HUES64 (cell line): Measurements from ENCODE around the gene ARRDC2.
"Not testable (repeated sequence)": the region's sequence is repeated elsewhere in the genome, so short reads cannot be mapped to it uniquely, and the experiment has no call there.

ENCODE experiments used
- H3K27ac ChIP-seq: 2 replicates; pipeline ENCODE4 v1.7.0; 2013; ENCODE audit warnings: low read depth, low read length, inconsistent platforms
- H3K27me3 ChIP-seq: 2 replicates; pipeline ENCODE4 v1.6.1; 2013; ENCODE audit warnings: mild to moderate bottlenecking, low read length; ENCODE audit not compliant: insufficient read depth
- H3K36me3 ChIP-seq: 2 replicates; pipeline ENCODE4 v1.6.1; 2013; ENCODE audit warnings: mild to moderate bottlenecking, low read length; ENCODE audit not compliant: insufficient read depth
- H3K4me1 ChIP-seq: 2 replicates; pipeline ENCODE4 v1.6.1; 2013; ENCODE audit warnings: mild to moderate bottlenecking, low read length, moderate library complexity; ENCODE audit not compliant: insufficient read depth
- H3K4me3 ChIP-seq: 2 replicates; pipeline ENCODE4 v1.5.1; 2013; ENCODE audit warnings: mild to moderate bottlenecking, low read length, moderate library complexity
- H3K9ac ChIP-seq: 2 replicates; pipeline ENCODE4 v1.6.1; 2013; ENCODE audit warnings: mild to moderate bottlenecking, low read depth, low read length
- H3K9me3 ChIP-seq: 2 replicates; pipeline ENCODE4 v1.6.1; 2013; ENCODE audit warnings: low read depth, low read length; ENCODE audit not compliant: insufficient read depth
- WGBS: fragments of 150-250, 120-280 bp; methylation state at CpG from one replicate; pipeline ENCODE4 v1.1.7; 2013; ENCODE audit warnings: missing lambda C conversion rate; 5-methylcytosine and 5-hydroxymethylcytosine counted together

The ARRDC2 gene

DNA sequence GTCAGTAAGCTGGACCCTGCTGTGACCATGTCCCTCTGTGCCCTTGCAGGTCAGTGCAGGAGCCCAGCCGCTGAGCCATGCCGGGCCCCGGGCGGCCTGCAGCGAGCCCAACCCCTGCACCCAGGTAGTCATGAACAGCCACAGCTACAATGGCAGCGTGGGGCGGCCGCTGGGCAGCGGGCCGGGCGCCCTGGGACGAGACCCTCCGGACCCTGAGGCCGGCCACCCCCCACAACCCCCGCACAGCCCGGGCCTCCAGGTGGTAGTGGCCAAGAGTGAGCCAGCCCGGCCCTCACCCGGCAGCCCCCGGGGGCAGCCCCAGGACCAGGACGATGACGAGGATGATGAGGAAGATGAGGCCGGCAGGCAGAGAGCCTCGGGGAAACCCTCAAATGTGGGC, 34.2 kb upstream of the ARRDC2 start:
- WGBS: 94% methylated on average over 23 of the region's 23 CpGs
- no peaks in the 10 kb centered on the region for H3K9me3 ChIP-seq
- H3K27ac ChIP-seq: no peak overlapping the region
- peaks cover 20% of the 10 kb centered on the region; the same call in 1 of the 2 replicates for H3K36me3 ChIP-seq
- no peaks in the 10 kb centered on the region for H3K27me3 ChIP-seq
- no peak overlapping the region for H3K9ac ChIP-seq
- H3K4me3 ChIP-seq: no peak overlapping the region
- no peaks in the 10 kb centered on the region for H3K4me1 ChIP-seq

DNA sequence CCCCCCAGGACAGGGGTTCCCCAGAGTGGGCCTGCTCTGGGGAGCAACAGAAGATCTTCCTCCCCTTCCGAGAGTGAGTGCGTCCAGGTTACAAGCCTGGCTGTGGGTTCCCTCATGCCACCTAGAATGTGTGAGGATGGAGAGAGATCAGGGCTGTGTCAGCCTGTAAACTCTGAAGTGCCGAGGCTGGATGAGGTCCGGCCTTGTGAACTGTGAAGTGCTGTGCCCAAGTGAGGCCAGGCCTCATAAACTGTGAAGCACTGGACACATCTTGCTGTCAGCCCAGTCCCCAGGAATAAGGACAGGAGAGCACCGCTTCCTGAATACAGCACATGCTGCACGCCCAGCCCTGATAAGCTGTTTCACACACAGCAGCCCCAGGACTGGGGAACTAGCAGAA, 33.4 kb upstream of the ARRDC2 start:
- H3K27me3 ChIP-seq: no peaks in the 10 kb centered on the region
- 93% methylated on average over 6 of the region's 6 CpGs for WGBS
- H3K4me3 ChIP-seq: no peak overlapping the region
- no peaks in the 10 kb centered on the region for H3K9me3 ChIP-seq
- no peaks in the 10 kb centered on the region for H3K4me1 ChIP-seq
- H3K36me3 ChIP-seq: peaks cover 20% of the 10 kb centered on the region; the same call in 1 of the 2 replicates
- no peak overlapping the region for H3K27ac ChIP-seq
- no peak overlapping the region for H3K9ac ChIP-seq

DNA sequence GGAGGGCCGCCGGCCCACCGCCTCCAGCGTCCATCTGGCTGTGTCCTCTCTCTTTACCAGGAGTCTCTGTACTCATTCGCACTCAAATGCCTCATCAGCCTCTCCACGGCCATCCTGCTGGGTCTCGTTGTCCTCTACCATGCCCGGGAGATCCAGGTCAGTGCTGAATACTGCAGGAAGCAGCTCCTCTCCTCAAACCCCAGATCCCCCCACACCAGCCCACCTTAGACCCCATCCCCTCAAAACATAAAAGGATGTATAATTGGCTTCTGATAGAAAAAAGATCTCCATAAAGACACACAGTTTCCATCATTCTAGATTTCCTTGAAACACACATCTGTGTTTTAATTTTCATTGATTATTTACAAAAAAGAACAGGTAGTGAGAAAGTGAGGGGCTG, 32.9 kb upstream of the ARRDC2 start:
- H3K36me3 ChIP-seq: peaks cover 20% of the 10 kb centered on the region; the same call in 1 of the 2 replicates
- no peaks in the 10 kb centered on the region for H3K4me1 ChIP-seq
- H3K27me3 ChIP-seq: no peaks in the 10 kb centered on the region
- H3K9me3 ChIP-seq: no peaks in the 10 kb centered on the region
- no peak overlapping the region for H3K4me3 ChIP-seq
- no peak overlapping the region for H3K27ac ChIP-seq
- no peak overlapping the region for H3K9ac ChIP-seq
- 89% methylated on average over 8 of the region's 8 CpGs for WGBS

DNA sequence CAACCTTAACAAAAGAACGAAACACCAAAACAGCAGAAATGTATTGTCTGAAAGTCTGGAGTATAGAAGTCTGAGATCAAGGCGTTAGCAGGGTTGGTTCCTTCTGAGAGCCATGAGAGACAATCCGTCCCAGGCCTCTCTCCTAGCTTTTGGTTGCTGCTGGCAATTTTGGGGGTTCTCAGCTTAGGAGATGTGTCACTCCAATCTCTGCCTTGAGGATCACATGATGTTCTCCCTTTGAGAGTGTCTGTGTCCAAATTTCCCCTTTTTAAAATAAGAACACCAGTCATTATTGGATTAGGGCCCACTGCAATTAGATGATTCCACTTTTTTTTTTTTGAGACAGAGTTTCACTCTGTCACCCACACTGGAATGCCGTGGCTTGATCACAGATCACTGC, 30.9 kb upstream of the ARRDC2 start:
- Histone ChIP-seq H3K4me3 (no peak overlapping the region), H3K4me1 (no peaks in the 10 kb centered on the region), H3K9me3 (no peaks in the 10 kb centered on the region), H3K9ac (no peak overlapping the region), H3K36me3 (peaks cover 20% of the 10 kb centered on the region; the same call in 1 of the 2 replicates), H3K27ac (no peak overlapping the region), H3K27me3 (no peaks in the 10 kb centered on the region)
- WGBS: 95% methylated on average over 4 of the region's 4 CpGs

DNA sequence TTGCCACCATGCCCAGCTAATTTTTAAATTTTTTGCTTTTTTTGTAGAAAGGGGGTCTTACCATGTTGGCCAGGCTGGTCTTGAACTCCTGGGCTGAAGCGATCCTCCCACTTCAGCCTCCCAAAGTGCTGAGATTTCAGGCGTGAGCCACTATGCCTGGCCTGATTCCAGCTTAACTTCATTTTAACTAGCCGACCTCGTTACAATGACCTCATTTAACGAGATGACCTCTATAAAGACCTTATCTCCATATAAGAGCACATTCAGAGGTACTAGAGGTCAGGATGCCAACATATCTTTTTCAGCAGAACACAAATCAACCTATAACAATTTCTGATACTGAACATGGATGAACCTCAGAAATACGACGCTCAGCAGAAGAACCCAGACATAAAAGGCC, 30.5 kb upstream of the ARRDC2 start:
- 88% methylated on average over 7 of the region's 7 CpGs for WGBS
- no peak overlapping the region for H3K9ac ChIP-seq

DNA sequence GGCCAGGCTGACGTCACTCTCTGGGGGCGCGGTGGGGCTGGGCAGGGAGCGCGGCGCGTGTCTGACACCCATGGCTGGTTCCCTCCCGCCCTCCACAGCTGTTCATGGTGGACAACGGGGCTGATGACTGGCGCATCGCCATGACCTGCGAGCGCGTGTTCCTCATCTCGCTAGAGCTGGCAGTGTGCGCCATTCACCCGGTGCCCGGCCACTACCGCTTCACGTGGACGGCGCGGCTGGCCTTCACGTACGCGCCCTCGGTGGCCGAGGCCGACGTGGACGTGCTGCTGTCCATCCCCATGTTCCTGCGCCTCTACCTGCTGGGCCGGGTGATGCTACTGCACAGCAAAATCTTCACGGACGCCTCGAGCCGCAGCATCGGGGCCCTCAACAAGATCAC, 26.4 kb upstream of the ARRDC2 start:
- H3K4me3 ChIP-seq: no peak overlapping the region
- H3K9me3 ChIP-seq: no peaks in the 10 kb centered on the region
- WGBS: 97% methylated on average over 38 of the region's 38 CpGs
- no peaks in the 10 kb centered on the region for H3K4me1 ChIP-seq
- H3K36me3 ChIP-seq: peaks cover 10% of the 10 kb centered on the region; the same call in 1 of the 2 replicates
- no peak overlapping the region for H3K27ac ChIP-seq
- no peak overlapping the region for H3K9ac ChIP-seq
- H3K27me3 ChIP-seq: no peaks in the 10 kb centered on the region

More for the DNA sequence above, 30.5 kb upstream of the ARRDC2 start:
- Histone ChIP-seq H3K4me3 (no peak overlapping the region), H3K36me3 (peaks cover 20% of the 10 kb centered on the region; the same call in 1 of the 2 replicates), H3K27ac (no peak overlapping the region), H3K9me3 (no peaks in the 10 kb centered on the region), H3K27me3 (no peaks in the 10 kb centered on the region), H3K4me1 (no peaks in the 10 kb centered on the region)

DNA sequence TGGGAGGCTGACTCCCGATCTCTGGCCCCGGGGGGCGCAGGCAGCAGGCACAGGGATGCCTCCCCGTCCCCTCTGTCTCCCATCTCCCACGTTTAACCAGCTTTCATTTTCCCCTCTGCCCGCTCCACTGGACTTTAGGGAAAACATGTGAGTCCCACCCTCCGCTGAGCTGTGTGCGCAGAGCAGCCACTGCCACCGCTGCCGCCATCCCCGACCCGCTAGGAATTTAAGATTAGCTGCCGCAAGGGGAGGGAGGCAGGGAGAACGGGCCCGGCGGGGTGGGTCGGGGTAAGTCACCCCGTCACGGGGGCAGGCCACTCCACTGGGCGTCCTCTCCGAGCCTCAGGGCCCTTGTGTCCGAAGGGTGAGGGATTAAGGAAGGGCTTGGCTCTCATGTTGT, 25.5 kb upstream of the ARRDC2 start:
- Histone ChIP-seq H3K27me3 (no peaks in the 10 kb centered on the region), H3K4me3 (no peak overlapping the region), H3K36me3 (peaks cover 5% of the 10 kb centered on the region; the same call in 1 of the 2 replicates), H3K9me3 (no peaks in the 10 kb centered on the region), H3K9ac (no peak overlapping the region), H3K27ac (no peak overlapping the region), H3K4me1 (no peaks in the 10 kb centered on the region)
- 95% methylated on average over 22 of the region's 22 CpGs for WGBS

DNA sequence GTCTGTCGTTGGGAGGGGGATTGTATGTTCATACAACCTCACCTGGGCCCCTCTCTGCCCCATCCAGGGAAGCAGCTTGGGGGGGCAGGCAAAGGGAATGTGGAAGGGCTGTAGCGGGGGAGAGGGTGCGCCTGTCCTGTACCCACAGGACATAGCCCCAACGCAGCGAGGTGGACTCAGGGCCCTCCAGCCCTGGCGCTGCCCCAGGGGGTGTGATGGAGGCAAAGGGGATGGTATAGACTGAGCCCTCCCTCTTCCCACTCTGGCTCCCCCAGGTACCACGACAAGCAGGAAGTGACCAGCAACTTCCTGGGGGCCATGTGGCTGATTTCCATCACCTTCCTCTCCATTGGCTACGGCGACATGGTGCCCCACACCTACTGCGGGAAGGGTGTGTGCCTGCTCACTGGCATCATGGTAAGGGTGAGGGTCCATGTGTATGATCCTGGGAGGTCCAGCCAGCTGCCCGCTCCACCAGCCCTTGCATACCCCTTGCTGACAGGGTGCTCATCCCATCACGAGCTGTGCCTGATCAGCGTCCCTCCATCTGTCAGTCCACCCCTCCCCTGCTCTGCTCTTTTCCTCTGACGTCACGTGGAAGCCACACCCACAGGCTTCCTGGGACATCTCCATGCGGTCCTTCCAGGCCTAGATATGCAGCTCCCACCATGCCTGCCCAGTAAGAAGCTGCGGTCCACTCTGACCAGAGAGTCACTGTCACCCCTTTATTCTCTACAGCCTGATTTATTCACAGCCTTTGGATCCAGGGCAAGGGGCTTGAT, 22.7 kb upstream of the ARRDC2 start:
- Histone ChIP-seq H3K36me3 (no peaks in the 10 kb centered on the region; the same call in 1 of the 2 replicates), H3K9me3 (no peaks in the 10 kb centered on the region), H3K4me3 (no peak overlapping the region), H3K9ac (no peak overlapping the region), H3K27me3 (no peaks in the 10 kb centered on the region), H3K4me1 (no peaks in the 10 kb centered on the region), H3K27ac (no peak overlapping the region)
- 86% methylated on average over 17 of the region's 17 CpGs for WGBS

DNA sequence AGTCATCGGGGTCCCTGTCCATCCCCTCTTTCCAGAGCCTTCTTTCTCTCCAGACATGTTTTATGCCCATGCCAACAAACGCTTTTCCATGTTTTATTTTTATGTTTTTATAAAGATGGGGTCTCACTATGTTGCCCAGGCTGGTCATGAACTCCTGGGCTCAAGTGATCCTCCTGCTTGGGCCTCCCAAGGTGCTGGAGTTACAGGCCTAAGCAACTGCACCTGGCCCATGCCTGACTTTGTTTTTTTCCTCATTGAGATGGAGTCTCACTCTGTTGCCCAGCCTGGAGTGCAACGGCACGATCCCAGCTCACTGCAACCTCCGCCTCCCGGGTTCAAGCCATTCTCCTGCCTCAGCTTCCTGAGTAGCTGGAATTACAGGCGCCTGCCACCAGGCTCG, 21.4 kb upstream of the ARRDC2 start:
- not testable (repeated sequence) for H3K27ac ChIP-seq, H3K4me1 ChIP-seq, H3K4me3 ChIP-seq, H3K9ac ChIP-seq, H3K36me3 ChIP-seq, H3K27me3 ChIP-seq, H3K9me3 ChIP-seq
- 94% methylated on average over 7 of the region's 8 CpGs for WGBS

DNA sequence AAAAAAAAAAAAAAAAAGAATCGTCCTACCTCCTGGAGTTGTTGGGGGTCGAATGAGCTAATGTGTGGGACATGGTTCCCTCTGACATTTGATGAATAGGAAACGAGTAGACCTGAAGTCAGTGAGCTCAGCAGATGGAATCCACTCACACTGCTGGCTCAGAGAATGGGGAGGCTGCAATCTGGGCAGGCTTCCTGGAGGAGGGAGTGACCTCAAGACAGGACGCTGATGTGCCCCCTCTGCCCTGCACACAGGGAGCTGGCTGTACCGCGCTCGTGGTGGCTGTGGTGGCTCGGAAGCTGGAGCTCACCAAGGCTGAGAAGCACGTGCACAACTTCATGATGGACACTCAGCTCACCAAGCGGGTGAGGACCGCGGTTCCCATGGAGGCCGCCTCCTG, 19.8 kb upstream of the ARRDC2 start:
- no peaks in the 10 kb centered on the region for H3K4me1 ChIP-seq
- no peak overlapping the region for H3K27ac ChIP-seq
- H3K4me3 ChIP-seq: no peak overlapping the region
- H3K9me3 ChIP-seq: no peaks in the 10 kb centered on the region
- WGBS: 95% methylated on average over 13 of the region's 13 CpGs
- H3K36me3 ChIP-seq: no peaks in the 10 kb centered on the region; the same call in 1 of the 2 replicates
- no peak overlapping the region for H3K9ac ChIP-seq
- H3K27me3 ChIP-seq: no peaks in the 10 kb centered on the region

DNA sequence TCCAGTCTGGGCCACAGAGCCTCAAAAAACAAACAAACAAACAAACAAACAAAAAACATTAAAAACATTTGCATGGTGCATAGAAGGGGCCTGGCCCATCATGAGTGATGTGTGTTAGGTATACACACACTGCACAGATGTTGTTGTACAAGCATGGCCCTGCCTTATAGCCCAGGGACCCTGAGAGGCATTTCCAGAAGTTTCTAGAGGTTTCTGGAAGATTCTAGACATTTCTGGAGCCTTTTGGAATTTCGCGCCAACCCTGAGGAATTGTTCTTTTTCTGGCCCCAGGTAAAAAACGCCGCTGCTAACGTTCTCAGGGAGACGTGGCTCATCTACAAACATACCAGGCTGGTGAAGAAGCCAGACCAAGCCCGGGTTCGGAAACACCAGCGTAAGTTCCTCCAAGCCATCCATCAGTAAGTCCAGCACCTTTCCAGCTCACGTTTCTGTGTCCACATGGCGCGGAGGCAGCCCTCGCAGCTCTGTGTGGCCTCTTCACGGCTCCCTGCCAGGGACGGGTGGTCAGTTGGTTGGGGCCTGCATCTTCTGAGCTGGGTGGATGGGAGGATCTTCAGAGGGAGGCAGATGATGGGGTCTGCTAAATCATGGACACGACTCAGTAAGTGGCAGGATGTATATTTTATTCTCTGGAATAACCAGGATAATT, 18.4 kb upstream of the ARRDC2 start:
- Histone ChIP-seq H3K27me3 (no peaks in the 10 kb centered on the region), H3K36me3 (no peaks in the 10 kb centered on the region; the same call in 1 of the 2 replicates), H3K27ac (no peak overlapping the region), H3K4me3 (no peak overlapping the region), H3K9ac (no peak overlapping the region), H3K9me3 (no peaks in the 10 kb centered on the region), H3K4me1 (no peaks in the 10 kb centered on the region)
- WGBS: 95% methylated on average over 16 of the region's 16 CpGs
